GM06990 (cell line): Measurements from ENCODE around the gene MORN5.

Experiments used
- DNase-seq: peaks from one replicate; pipeline ENCODE4 v3.0.0-alpha.2; 2011; ENCODE audit not compliant: insufficient read length; ENCODE audit errors: extremely low read depth
- H3K27me3 ChIP-seq: replicated peaks from 2 replicates; pipeline ENCODE4 v1.6.0; 2011; ENCODE audit warnings: low read length; ENCODE audit not compliant: control insufficient read depth, insufficient read depth
- H3K36me3 ChIP-seq: 2 replicates; pipeline ENCODE4 v1.5.1; 2011; ENCODE audit warnings: low read length; ENCODE audit not compliant: control insufficient read depth, insufficient read depth
- H3K4me3 ChIP-seq: replicated peaks from 2 replicates; pipeline ENCODE4 v1.5.1; 2011; ENCODE audit warnings: low read depth, mild to moderate bottlenecking, control low read depth, low read length
- CTCF ChIP-seq: IDR thresholded peaks from 2 replicates; pipeline ENCODE4 v1.5.1; 2011; ENCODE audit warnings: low read length, control low read depth, mild to moderate bottlenecking, inconsistent platforms; ENCODE audit not compliant: insufficient read depth, poor library complexity, severe bottlenecking

MORN5 gene

GRCh38 chr9:122134822-122135528 lies 24.7 kb upstream of the MORN5 start:
- DNase-seq = no peak
- no peak overlapping the region for H3K4me3 ChIP-seq
- H3K27me3 ChIP-seq = no peaks in the 10 kb centered on the region; the same call in 1 of the 2 replicates
- H3K36me3 ChIP-seq = no peaks in the 10 kb centered on the region
- no peak for TF ChIP-seq CTCF

- DNase-seq = no peak
- no peak for TF ChIP-seq CTCF
- Histone ChIP-seq H3K36me3 (no peaks in the 10 kb centered on the region), H3K27me3 (no peaks in the 10 kb centered on the region; the same call in 1 of the 2 replicates), H3K4me3 (no peak overlapping the region)
Observed at GRCh38 chr9:122135529-122135859, 24.2 kb upstream of the MORN5 start.

- no peak for TF ChIP-seq CTCF
- no peak for DNase-seq
- Histone ChIP-seq H3K27me3 (no peaks in the 10 kb centered on the region), H3K4me3 (no peak overlapping the region), H3K36me3 (peaks cover 7% of the 10 kb centered on the region)
Observed at GRCh38 chr9:122138560-122139268, 21.0 kb upstream of the MORN5 start.

GRCh38 chr9:122140368-122141193 lies 19.1 kb upstream of the MORN5 start:
- TF ChIP-seq CTCF = no peak
- H3K27me3 ChIP-seq = no peaks in the 10 kb centered on the region
- H3K36me3 ChIP-seq = peaks cover 11% of the 10 kb centered on the region
- no peak for DNase-seq
- H3K4me3 ChIP-seq = no peak overlapping the region

- DNase-seq = no peak
- Histone ChIP-seq H3K36me3 (peaks cover 11% of the 10 kb centered on the region), H3K27me3 (no peaks in the 10 kb centered on the region), H3K4me3 (no peak overlapping the region)
- TF ChIP-seq CTCF = no peak
Observed at GRCh38 chr9:122141671-122142070, 18.0 kb upstream of the MORN5 start.
